Measurements from ENCODE around the gene RPGR.
A peak's percentile ranks its signal among the peaks of the same experiment; 100 is the strongest.

Gene RPGR

DNA sequence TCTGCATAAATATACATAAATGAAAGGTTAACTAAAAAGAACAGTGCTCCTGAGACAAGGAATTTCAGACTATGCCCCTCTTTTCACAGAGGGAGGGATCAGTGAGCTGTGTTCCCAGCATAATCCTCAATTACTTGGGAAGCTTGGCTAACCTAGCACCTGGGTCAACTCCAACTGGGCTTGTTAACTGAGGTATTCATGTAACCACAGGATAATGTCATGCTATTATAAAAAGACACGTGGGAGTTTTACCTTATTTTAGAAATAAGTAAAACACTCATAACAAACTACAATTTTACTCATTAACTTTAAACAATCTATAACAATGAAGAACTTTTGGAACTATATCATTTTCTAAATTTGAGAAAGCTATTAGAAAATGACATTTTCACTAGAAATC lies 48.6 kb downstream of the RPGR start:
- TF ChIP-seq, protein P1, sequence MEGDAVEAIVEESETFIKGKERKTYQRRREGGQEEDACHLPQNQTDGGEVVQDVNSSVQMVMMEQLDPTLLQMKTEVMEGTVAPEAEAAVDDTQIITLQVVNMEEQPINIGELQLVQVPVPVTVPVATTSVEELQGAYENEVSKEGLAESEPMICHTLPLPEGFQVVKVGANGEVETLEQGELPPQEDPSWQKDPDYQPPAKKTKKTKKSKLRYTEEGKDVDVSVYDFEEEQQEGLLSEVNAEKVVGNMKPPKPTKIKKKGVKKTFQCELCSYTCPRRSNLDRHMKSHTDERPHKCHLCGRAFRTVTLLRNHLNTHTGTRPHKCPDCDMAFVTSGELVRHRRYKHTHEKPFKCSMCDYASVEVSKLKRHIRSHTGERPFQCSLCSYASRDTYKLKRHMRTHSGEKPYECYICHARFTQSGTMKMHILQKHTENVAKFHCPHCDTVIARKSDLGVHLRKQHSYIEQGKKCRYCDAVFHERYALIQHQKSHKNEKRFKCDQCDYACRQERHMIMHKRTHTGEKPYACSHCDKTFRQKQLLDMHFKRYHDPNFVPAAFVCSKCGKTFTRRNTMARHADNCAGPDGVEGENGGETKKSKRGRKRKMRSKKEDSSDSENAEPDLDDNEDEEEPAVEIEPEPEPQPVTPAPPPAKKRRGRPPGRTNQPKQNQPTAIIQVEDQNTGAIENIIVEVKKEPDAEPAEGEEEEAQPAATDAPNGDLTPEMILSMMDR (IDR thresholded peaks at IDR 0.05; ENCODE audit: extremely low read depth, missing control alignments) = no peak
- DNase-seq (ENCODE audit: low spot score) = no peak

DNA sequence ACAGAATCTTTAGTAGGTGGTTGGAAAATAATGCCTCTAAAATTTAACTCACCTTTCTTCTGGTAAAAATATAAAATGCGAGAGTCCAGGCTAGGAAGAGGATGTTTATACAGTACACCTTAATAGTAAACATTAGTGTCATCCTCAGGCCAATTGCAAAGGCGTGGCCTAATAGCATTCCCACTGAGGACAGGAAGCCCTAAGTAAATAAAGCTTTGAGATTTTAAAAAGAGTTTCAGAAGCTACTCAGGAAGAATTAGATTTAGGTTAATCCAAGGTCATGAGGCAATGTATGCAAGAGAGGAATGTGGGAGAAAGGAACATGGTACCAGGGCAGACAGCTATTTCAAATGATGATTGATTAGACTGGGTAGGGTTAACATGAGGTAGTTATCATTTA lies 49.5 kb downstream of the RPGR start:
- no peak for DNase-seq (ENCODE audit: low spot score)
- TF ChIP-seq, protein P1 (IDR thresholded peaks at IDR 0.05; ENCODE audit: extremely low read depth, missing control alignments) = no peak

DNA sequence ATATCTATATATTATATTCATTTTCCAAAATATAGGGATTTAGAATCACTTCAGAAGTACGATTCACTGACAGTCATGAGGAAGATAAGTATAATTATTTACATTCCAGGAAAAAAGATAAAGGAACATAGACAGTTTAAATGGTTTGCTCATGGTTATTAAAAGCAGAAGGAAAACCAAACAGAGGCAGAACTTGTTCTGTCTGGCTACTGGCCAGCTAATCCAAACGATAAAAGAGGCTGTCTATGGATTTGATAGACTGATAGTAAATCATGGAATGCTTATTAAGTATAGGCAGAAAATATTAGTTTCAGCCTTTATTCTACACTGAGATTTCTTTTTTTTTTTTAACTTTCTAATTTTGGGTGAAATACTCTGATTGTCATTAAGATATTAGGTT lies 50.2 kb downstream of the RPGR start:
- DNase-seq (ENCODE audit: low spot score) = no peak
- TF ChIP-seq, protein P1 (IDR thresholded peaks at IDR 0.05; ENCODE audit: extremely low read depth, missing control alignments) = no peak

DNA sequence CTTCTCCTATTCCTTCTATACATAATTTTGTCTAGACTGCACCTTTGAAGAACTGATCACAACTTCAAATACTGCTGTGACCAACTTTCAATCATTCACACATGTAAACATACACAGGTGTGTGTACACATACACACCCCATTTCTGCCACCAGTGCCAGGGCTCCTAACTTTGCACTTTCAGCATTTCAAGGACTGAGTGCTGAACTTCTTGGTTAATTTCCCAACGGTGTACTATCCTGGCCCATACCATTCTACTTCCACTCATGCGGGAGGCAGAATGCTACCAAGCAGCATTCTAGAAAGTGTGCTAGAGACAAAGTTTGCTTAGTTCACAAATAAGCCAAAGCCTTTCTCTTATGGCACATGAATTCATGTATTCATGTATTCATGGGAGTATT lies 51.2 kb downstream of the RPGR start:
- DNase-seq (ENCODE audit: low spot score) = no peak
- TF ChIP-seq, protein P1 (IDR thresholded peaks at IDR 0.05; ENCODE audit: extremely low read depth, missing control alignments) = no peak

DNA sequence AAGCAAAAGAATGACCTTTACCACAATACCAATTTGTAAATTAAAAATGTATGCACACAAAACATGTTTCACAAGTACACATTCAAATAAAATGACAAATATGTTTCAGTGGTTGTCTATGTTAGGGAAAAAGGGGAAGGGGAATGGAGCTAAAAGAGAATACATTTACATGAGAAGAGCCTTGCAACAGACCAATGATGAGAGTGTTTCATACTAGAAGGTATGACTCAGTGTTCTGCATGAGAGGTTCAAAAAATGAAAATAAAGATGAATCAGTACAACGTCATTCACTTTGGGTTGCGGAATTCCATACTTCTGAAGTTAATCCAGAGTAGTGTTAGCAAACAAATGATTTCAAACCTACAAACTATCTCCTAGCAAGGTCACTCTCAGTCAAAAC lies 51.7 kb downstream of the RPGR start:
- TF ChIP-seq, protein P1 (IDR thresholded peaks at IDR 0.05; ENCODE audit: extremely low read depth, missing control alignments) = no peak
- no peak for DNase-seq (ENCODE audit: low spot score)

DNA sequence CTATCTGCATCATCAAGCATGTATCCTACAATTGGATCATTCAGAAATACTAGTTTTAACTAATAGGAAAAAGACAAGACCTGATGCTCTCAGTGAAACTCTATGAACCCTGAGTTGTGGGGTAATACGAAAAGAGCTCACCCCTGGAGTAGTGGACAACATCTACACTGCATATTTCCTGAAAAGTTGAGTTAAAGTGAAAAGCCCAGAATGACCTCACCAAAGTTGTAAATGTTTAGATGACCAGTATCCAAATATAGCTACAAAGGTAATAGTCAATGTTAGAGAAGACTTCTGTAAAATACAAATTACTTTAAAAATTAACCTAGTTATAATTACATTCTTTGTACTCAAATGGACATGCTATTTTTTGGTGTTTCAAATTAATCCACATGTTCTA lies 53.9 kb downstream of the RPGR start:
- DNase-seq (ENCODE audit: low spot score) = peak; percentile 3
- TF ChIP-seq, protein P1 (IDR thresholded peaks at IDR 0.05; ENCODE audit: extremely low read depth, missing control alignments) = no peak

DNA sequence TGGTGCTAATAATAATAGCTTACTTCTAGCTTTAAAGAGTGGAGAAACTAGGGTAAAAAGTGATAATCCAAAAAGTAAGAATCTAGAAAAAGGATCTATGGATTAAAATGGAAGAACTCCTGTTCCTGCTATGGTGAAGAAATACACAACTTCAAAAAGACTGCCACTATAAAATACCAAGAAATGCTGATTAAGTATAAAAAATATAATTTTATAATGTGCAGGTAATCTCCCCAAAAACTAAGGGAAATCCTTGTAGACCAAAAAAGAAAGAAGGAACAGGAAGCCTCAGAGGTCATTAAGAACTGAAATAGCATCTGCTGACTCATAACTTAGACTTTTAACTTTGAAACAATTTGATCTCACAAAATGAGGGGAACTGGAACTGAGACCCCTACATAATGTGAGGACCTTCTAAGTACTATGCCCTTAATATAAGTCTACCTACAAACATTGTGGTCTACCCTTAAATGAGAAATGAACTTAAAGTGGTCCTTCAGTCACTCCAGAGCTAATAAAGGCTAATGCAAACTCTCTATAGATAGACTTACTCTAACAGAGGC lies 56.1 kb downstream of the RPGR start:
- DNase-seq (ENCODE audit: low spot score) = peak; percentile 13
- TF ChIP-seq, protein P1 (IDR thresholded peaks at IDR 0.05; ENCODE audit: extremely low read depth, missing control alignments) = no peak
